H1 (cell line): Measurements from ENCODE around the gene FLRT2.

Experiments
- MAFK ChIP-seq: IDR thresholded peaks from 2 replicates; pipeline ENCODE4 v1.6.1; 2012; ENCODE audit warnings: low read depth, mild to moderate bottlenecking, improper control_type of control experiment, low read length
- TF ChIP-seq, protein P1 (sequence below), 3 experiments: IDR thresholded peaks; 1 replicate in 2 of 3; 2 replicates in 1 of 3; pipeline versions ENCODE4 v1.5.1 to v1.6.1; 2011; ENCODE audit warnings: low read length in 3 of 3, mild to moderate bottlenecking in 3 of 3, inconsistent platforms in 2 of 3, low read depth in 1 of 3, moderate library complexity in 1 of 3; ENCODE audit not compliant: insufficient read depth in 1 of 3; ENCODE audit errors: control extremely low read depth in 1 of 3

DNA sequence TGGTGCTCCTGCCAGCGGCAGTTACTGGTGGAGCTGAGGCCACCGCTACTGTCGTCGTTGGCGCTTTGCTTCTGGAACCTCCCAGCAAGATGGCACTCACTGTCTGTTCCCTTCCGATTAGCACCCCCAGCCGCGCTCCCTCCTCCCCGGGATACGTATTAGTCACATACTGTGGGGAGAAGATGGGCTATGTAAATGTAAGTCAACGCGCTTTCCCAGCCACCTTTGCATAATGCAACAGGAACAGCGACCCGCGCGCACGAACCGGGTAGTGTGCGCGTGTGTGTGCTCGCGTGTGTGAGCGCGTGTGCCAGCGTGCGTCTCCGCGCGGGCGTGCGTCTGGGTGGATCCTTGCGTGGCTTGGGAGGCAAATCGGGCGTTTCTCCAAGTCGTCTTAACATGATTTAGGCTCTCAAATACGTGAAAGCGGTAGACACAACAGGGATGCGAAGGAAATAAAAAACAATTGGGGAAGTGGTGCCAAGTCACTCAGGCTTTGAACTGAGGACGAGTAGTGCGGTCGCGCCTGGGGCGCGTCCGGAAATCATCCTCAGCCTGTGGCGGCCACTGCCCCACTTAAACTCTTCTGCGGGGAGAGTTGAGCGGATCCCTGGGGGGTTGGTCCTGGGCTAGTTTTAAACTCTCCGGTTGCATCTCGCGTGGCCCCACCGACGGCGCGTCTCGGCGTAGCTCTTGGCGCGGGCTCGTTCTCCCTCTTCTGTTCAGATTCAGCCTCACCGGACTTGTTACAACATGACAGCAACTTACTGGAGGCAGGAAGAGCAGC, 1.8 kb downstream of the FLRT2 start:
- TF ChIP-seq, protein P1, sequence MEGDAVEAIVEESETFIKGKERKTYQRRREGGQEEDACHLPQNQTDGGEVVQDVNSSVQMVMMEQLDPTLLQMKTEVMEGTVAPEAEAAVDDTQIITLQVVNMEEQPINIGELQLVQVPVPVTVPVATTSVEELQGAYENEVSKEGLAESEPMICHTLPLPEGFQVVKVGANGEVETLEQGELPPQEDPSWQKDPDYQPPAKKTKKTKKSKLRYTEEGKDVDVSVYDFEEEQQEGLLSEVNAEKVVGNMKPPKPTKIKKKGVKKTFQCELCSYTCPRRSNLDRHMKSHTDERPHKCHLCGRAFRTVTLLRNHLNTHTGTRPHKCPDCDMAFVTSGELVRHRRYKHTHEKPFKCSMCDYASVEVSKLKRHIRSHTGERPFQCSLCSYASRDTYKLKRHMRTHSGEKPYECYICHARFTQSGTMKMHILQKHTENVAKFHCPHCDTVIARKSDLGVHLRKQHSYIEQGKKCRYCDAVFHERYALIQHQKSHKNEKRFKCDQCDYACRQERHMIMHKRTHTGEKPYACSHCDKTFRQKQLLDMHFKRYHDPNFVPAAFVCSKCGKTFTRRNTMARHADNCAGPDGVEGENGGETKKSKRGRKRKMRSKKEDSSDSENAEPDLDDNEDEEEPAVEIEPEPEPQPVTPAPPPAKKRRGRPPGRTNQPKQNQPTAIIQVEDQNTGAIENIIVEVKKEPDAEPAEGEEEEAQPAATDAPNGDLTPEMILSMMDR (IDR thresholded peaks at IDR 0.05; ENCODE audit: control extremely low read depth in 1 of 3, insufficient read depth in 1 of 3, low read depth in 1 of 3, low read length in 3 of 3): peak in 1 of 3 experiments; percentile 5; a peak in 1 of 4 replicates
- no peak for TF ChIP-seq MAFK
